Measurements from ENCODE around the gene TMEM72.

GRCh38 chr10:44948642-44949041 is 37.5 kb downstream of the TMEM72 start:
- TF ChIP-seq ZNF274 (IDR thresholded peaks at IDR 0.05; ENCODE audit: low read depth, low read length) (no peak), CTCF (IDR thresholded peaks at IDR 0.05 in 2 of 3, conservative IDR thresholded peaks at IDR 0.05 in 1 of 3; ENCODE audit: borderline replicate concordance in 1 of 3, insufficient read depth in 1 of 3, low read depth in 2 of 3, low read length in 2 of 3) (no peak), EZH2phosphoT487 (IDR thresholded peaks at IDR 0.05; ENCODE audit: borderline replicate concordance) (no peak), POLR2AphosphoS5 (IDR thresholded peaks at IDR 0.05; ENCODE audit: low read depth, low read length) (no peak), TCF7L2 (IDR thresholded peaks at IDR 0.05; ENCODE audit: borderline replicate concordance, extremely low read depth, insufficient read depth, insufficient read length) (no peak), YY1 (IDR thresholded peaks at IDR 0.05; ENCODE audit: extremely low read depth, insufficient replicate concordance, low read depth, low read length) (no peak), POLR2A (IDR thresholded peaks at IDR 0.05; ENCODE audit: borderline replicate concordance, extremely low read depth, insufficient read depth, insufficient read length) (no peak), ATF3 (IDR thresholded peaks at IDR 0.05) (no peak)

Data from HCT116 (cell line).